Measurements from ENCODE around the gene MAN1A1.

- TF ChIP-seq POLR2A (IDR thresholded peaks at IDR 0.05) (no peak), CTCF (IDR thresholded peaks at IDR 0.05) (no peak)
Measured at GRCh38 chr6:119274197-119274595, 75.4 kb downstream of the MAN1A1 start.

All from right lobe of liver (tissue), 4 donors.